Natural killer cell treated with Interleukin-12 subunit alpha and Interleukin-12 subunit beta and Interleukin-15 and Interleukin-18, amount 100 ng/mL, for 72 hours (primary cell): ENCODE results near the gene NCCRP1. TPM values are rescaled to one million over a fixed set of nuclear protein-coding genes. Genes with fewer than 3 reads are reported as not detected.

Experiments
- ATAC-seq, 2 donors: fragments of 150-1000 bp; cut with Tn5 transposase in 1 of 2; sonication (Bioruptor Pico), chemical (Tn5 transposase) in 1 of 2; 2 replicates each; pipeline ENCODE4 v1.10.0; 2021
- DNase-seq: peaks from one replicate; pipeline ENCODE4 v3.0.0; 2022; ENCODE audit warnings: low spot score
- H3K27ac Mint-ChIP-seq, 2 donors: 1 replicate in 1 of 2; 2 replicates in 1 of 2; pipeline ENCODE4 v1.8.0; 2022; ENCODE audit warnings: mixed read lengths in 2 of 2, mild to moderate bottlenecking in 1 of 2, moderate library complexity in 1 of 2
- H3K27me3 Mint-ChIP-seq, 2 donors: 1 replicate in 1 of 2; 2 replicates in 1 of 2; pipeline ENCODE4 v1.8.0; 2022; ENCODE audit warnings: mixed read lengths in 2 of 2
- H3K36me3 Mint-ChIP-seq: one replicate; pipeline ENCODE4 v1.8.0; 2022; ENCODE audit warnings: mixed read lengths
- H3K4me1 Mint-ChIP-seq, 2 donors: 1 replicate in 1 of 2; 2 replicates in 1 of 2; pipeline ENCODE4 v1.8.0; 2022; ENCODE audit warnings: low read depth in 2 of 2, mixed read lengths in 2 of 2, mild to moderate bottlenecking in 1 of 2
- H3K4me3 Mint-ChIP-seq: one replicate; pipeline ENCODE4 v1.8.0; 2022; ENCODE audit warnings: mixed read lengths
- H3K9me3 Mint-ChIP-seq: 2 replicates; pipeline ENCODE4 v1.8.0; 2022; ENCODE audit warnings: mixed read lengths
- total RNA-seq, 2 donors: library from RNA; stranded (reverse); gene quantifications; one replicate each; pipeline ENCODE4 v1.2.3, GENCODE V29; 2022

The NCCRP1 gene, protein sequence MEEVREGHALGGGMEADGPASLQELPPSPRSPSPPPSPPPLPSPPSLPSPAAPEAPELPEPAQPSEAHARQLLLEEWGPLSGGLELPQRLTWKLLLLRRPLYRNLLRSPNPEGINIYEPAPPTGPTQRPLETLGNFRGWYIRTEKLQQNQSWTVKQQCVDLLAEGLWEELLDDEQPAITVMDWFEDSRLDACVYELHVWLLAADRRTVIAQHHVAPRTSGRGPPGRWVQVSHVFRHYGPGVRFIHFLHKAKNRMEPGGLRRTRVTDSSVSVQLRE
- total RNA-seq, result not detected

DNA sequence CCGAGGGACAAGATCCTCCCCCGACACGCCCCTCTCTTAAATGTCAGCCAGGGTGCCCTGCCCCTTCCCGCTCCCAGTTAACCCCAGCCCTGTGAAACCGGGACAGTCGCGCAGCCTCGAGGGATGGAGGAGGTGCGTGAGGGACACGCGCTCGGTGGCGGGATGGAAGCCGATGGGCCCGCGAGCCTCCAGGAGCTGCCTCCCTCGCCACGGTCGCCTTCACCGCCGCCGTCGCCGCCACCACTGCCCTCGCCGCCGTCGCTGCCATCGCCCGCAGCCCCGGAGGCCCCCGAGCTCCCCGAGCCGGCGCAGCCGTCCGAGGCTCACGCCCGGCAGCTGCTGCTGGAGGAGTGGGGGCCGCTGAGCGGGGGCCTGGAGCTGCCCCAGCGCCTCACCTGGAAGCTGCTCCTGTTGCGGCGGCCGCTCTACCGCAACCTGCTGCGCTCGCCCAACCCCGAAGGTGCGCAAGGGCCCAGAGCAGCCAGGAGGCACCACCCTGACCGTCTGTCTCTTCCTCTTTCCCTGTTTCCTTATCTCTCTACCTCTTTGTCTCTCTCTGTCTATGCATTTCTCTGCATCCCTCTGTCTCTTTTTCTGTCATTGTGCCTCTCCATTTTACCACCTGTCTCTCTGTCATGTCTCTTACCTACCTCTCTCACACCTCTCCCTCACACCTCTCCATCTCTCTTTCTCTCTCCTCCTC lies at the start of gene NCCRP1:
Gene NCCRP1, plus strand, starts transcription at position 105 of the 703 bp plus-strand sequence. Its CDS starts 19 bp downstream, at position 124.
- Mint-ChIP-seq H3K27ac (no peak within 1 kb of the TSS), H3K4me1 (peaks cover 7 to 10% of the 10 kb centered on the region in 2 donors), H3K9me3 (no peaks in the 10 kb centered on the region), H3K36me3 (peaks cover 6% of the 10 kb centered on the region), H3K4me3 (peak within 1 kb of the TSS; percentile 63), H3K27me3 (peaks cover 42 to 50% of the 10 kb centered on the region in 2 donors)
- DNase-seq, result no peak
- ATAC-seq, result no peak

DNA sequence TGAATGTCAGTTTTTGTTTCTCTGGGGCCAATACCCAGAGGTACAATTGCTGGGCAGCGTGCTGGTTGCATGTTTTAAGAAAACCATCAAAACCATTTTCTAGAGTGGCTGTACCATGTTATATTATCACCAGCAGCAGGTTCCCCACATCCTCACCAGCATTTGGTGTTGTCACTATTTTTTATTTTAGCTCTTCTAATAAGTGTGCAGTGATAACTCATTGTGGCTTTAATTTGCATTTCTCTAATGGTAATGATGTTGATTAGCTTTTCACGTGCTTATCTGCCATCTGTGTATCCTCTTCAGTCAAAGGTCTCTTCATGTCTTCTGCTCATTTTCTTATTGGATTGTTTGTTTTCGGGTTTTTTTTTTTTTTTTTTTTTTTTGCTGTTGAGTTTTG lies 49.3 kb upstream of the NCCRP1 start:
- no peaks in the 10 kb centered on the region for H3K36me3 Mint-ChIP-seq
- no peaks in the 10 kb centered on the region for H3K27me3 Mint-ChIP-seq
- DNase-seq, result no peak
- no peaks in the 10 kb centered on the region for H3K9me3 Mint-ChIP-seq
- peaks cover 37 to 55% of the 10 kb centered on the region in 2 donors for H3K4me1 Mint-ChIP-seq
- H3K4me3 Mint-ChIP-seq, result no peak overlapping the region
- ATAC-seq, result no peak
- H3K27ac Mint-ChIP-seq, result no peak overlapping the region

DNA sequence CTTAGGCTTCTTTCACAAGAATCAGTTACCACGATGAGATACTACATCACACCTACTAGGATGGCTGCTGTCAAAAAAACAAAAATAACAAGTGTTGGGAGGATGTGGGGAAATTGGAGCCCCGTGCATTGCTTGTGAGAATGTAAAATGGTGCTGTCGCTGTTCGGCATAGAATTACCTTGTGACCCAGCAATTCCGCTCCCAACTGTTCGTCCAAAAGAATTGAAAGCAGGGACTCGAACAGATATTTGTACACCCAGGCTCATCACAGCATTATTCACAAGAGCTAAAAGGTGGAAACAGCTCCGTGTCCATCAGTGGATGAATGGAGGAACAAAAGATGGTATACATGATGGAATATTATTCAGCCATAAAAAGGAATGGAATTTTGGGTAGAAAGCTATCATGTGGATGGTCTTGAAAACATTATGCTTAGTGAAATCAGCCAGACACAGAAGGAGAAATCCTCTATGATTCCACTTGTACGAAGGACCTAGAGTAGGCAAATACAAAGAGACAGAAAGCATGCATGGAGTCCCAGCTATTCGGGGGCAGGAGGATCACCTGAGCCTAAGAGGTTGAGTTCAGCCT lies 47.7 kb upstream of the NCCRP1 start:
- Mint-ChIP-seq H3K9me3 (no peaks in the 10 kb centered on the region), H3K27ac (no peak overlapping the region), H3K27me3 (no peaks in the 10 kb centered on the region), H3K36me3 (no peaks in the 10 kb centered on the region), H3K4me1 (peaks cover 33 to 52% of the 10 kb centered on the region in 2 donors), H3K4me3 (no peak overlapping the region)
- no peak for DNase-seq
- no peak for ATAC-seq

DNA sequence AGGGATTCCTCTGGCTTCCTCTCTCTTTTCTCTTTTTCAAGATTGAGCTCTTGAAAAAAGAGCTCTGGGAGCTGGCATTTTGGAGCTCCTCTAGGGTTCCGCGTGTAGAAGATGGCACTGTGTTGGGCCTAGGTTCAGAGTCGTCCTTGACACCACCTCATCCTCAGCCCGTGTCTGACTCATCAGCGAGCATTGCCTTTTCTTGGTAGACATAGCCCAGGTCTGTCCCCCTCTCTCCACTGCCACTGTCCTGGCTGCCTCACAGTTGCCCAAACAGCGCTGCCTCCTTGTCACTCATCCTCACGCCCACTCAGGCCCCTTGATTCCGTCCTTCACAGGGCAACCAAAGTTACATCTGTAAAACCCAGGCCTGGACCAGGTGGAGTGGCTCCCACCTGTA lies 46.5 kb upstream of the NCCRP1 start:
- H3K9me3 Mint-ChIP-seq, result no peaks in the 10 kb centered on the region
- ATAC-seq (no peak), DNase-seq (no peak)
- no peak overlapping the region for H3K27ac Mint-ChIP-seq
- H3K27me3 Mint-ChIP-seq, result no peaks in the 10 kb centered on the region
- peaks cover 24 to 44% of the 10 kb centered on the region in 2 donors for H3K4me1 Mint-ChIP-seq
- H3K4me3 Mint-ChIP-seq, result no peak overlapping the region
- no peaks in the 10 kb centered on the region for H3K36me3 Mint-ChIP-seq

DNA sequence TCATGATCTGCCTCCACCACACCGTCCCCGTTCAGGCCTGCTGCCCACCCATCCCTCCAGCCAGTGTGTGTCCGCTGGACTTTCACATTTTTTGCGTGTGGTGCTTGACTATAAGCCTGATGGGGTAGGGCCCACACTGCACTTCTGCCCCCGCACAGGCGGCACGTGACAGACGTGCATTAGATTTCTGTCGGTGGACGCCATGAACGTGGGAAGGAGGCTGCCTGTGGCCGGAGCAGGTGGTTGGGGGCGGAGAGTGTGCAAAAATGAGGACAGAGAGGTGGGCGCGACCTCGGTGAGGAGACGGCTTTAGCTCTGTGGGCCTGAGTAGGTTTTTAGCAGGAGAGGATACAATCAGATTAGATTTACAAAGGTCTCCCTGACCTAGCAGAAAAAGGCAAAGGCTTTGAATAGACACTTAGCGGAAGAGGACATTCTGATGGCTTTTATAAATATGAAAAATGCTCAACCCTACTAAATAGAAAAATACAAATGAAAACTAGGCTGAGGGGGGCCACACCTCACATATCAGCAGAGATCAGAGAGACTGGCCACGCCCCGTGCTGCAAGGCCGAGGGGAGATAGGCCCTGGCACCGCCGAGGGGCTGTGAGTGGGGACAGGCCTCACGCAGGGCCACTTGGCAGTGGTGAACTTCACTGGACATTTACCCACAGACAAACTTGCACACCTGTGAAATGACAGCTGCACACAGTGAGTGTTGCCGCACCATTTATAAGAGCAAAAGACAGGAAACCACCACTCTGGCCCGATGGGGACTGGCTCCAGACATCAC lies 45.8 kb upstream of the NCCRP1 start:
- DNase-seq (no peak), ATAC-seq (peak in 1 of 2 donors; percentile 36)
- peaks cover 20 to 44% of the 10 kb centered on the region in 2 donors for H3K4me1 Mint-ChIP-seq
- peak overlapping the region in 1 of 2 donors; percentile 71 for H3K27ac Mint-ChIP-seq
- H3K4me3 Mint-ChIP-seq, result no peak overlapping the region
- no peaks in the 10 kb centered on the region for H3K27me3 Mint-ChIP-seq
- H3K9me3 Mint-ChIP-seq, result no peaks in the 10 kb centered on the region
- no peaks in the 10 kb centered on the region for H3K36me3 Mint-ChIP-seq

DNA sequence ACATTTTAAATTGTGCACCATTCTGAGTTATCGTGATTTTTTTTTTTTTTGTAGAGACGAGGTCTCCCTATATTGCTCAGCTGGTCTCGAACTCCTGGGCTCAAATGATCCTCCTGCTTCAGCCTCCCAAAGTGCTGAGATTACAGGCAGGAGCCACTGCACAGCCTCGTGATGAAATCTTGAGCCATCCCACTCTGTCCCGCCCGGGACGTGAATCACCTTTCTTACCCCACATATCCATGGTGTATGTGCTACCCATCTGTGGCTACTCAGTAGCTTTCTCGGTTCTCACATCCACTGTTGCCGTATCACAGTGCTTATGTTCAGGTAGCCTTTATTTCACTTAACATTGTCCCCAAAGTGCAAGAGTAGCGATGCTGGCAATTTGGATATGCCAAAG lies 44.7 kb upstream of the NCCRP1 start:
- no peak overlapping the region for H3K4me3 Mint-ChIP-seq
- H3K36me3 Mint-ChIP-seq, result no peaks in the 10 kb centered on the region
- DNase-seq (no peak), ATAC-seq (no peak)
- no peaks in the 10 kb centered on the region for H3K27me3 Mint-ChIP-seq
- no peaks in the 10 kb centered on the region for H3K9me3 Mint-ChIP-seq
- H3K27ac Mint-ChIP-seq, result no peak overlapping the region
- H3K4me1 Mint-ChIP-seq, result peaks cover 20 to 41% of the 10 kb centered on the region in 2 donors

DNA sequence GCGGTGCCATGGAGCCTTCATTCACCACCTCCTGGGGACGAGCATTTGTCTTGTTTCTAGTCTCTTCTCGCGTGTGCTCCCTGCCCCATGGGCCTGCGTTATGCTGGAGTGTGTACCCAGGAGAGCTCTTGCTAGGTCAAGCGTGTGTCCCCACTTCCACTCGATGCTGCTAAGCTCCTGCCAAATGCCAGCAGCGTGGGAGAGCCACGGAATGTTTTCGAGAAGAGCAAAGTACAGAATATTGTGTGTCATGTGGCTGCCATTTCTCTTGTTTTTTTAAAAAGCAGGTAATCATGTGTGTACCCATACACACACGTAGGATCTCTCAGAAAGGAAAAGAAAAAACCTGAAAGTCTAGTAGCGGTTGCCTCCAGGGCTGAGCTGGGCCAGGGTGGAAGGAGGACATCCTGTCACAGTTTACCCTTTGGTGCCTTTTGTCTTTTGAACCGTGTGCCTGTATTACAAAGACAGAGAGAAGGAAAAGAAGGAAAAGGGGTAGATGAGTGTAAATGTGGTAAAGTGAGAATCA lies 42.6 kb upstream of the NCCRP1 start:
- Mint-ChIP-seq H3K4me1 (peaks cover 22 to 43% of the 10 kb centered on the region in 2 donors), H3K36me3 (no peaks in the 10 kb centered on the region), H3K27me3 (no peaks in the 10 kb centered on the region), H3K27ac (no peak overlapping the region), H3K4me3 (no peak overlapping the region), H3K9me3 (no peaks in the 10 kb centered on the region)
- DNase-seq (no peak), ATAC-seq (no peak)

DNA sequence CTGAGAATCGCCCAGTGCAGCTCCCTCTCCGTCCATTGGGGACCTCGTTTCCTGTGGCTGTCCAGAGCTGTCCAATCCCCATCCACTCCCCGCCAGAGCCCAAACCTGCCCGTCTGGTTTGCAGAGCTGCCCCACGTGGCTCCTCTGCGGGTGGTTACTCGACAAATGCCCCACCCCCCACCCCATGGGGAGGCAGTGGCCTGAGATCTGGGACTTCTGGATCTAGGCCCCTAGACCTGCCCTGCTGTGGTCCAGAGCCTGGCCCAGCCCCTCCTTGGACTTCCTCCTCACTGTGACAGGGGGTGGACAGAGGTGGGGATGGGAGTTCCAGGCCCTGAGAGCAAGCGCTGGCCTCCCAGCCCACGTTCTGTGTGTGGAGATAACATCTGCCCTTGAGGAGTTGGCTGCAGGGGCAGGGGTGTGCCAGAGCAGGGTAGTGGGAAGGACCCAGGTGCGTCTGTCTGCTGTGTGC lies 42.1 kb upstream of the NCCRP1 start:
- no peak overlapping the region for H3K27ac Mint-ChIP-seq
- no peak for ATAC-seq
- no peaks in the 10 kb centered on the region for H3K36me3 Mint-ChIP-seq
- no peaks in the 10 kb centered on the region for H3K9me3 Mint-ChIP-seq
- no peaks in the 10 kb centered on the region for H3K27me3 Mint-ChIP-seq
- no peak overlapping the region for H3K4me3 Mint-ChIP-seq
- DNase-seq, result no peak
- H3K4me1 Mint-ChIP-seq, result peaks cover 22 to 42% of the 10 kb centered on the region in 2 donors

DNA sequence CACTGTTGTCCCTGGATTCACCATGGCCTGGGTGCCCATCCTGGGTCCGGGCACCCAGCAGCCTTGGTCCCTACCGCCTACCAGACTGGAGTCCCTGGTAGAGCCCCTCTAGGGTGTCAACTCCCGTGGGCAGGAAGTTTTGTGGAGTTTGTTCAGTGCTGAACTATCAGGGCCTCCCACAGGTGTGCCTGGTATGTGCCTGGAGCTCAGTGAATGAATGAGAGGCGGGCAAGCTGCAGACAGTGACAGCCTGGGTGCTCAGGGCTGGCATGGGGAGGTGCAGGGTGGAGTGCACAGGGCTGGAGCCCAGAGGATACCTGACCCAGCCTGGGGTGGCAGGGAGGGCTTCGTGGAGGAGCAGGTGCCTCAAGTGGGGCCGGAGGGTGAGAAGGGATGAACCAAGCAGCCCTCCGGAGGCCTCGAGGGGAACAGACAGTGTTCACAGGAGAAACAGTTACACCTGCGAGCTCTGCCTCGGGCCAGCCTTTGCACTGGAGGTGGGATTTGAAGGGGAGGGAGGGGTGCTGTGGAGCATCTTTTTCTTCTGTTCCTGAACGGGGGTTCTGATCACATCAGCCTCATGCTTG lies 41.6 kb upstream of the NCCRP1 start:
- ATAC-seq (no peak), DNase-seq (no peak)
- no peaks in the 10 kb centered on the region for H3K36me3 Mint-ChIP-seq
- no peaks in the 10 kb centered on the region for H3K27me3 Mint-ChIP-seq
- H3K9me3 Mint-ChIP-seq, result no peaks in the 10 kb centered on the region
- H3K27ac Mint-ChIP-seq, result no peak overlapping the region
- peaks cover 24 to 43% of the 10 kb centered on the region in 2 donors for H3K4me1 Mint-ChIP-seq
- H3K4me3 Mint-ChIP-seq, result no peak overlapping the region

DNA sequence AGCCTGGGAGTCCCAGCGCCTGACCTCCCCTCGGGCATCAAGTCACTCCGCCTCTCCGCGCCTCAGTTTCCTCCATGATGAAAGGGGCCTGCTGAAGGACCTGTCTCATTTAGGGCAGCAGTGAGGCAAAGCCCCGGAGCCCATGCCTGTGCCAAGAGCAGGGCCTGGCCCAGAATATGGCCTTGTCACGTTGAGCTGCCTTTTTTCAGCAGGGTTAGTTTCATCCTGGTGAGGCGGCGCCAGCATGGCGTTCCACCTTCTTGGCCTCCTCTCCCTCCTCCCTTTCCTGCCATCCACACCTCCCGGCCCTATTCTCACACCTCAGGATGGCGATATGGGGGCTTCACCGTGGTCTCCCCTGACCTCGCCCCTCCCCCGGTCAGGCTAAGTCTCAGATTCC lies 41.0 kb upstream of the NCCRP1 start:
- H3K4me1 Mint-ChIP-seq, result peaks cover 27 to 47% of the 10 kb centered on the region in 2 donors

DNA sequence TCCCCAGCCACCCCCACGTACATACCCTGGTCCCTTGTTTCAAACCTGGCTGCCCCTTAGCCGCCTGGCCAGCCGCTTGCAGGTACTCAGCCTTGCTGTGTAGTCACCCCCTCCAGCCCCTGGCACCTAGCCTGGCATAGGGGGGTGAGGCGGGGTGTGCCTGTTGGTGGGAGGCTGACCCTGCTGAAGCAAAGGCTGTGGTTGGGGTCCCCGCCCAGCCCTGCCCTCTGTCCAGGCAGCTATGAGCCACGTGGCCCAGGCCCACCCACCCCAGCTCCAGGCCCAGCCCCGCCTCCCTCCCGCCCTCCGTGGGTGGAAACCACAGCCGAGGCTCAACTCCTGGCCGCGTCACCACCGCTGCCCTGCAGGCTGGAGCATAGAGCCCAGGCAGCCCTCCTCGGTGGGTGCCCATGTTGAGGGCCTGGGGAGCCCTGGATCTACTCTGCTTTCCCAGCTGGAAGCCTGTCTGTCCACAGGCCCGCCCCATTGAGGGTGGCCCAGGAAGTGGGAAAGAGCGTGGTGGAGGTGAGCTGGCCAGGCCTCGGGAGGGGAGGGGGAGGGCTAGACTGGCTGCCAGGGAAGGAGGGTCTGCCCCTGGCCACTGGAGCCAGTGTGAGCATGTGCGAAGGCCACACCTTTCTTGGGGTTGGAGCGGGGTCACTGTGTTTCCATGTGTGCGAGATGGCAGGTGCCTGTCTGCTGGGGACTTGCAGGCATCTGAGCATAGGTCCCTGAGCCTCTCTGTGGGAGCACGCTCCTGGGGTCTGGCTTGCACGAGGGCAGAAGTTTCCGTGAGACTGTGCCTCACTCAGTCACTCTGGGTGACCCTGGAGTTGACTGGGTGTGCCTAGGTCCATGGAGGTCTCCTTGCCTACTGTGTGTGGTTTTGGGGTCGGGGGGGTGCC lies 40.2 kb upstream of the NCCRP1 start:
- no peaks in the 10 kb centered on the region for H3K36me3 Mint-ChIP-seq
- no peaks in the 10 kb centered on the region for H3K9me3 Mint-ChIP-seq
- peaks cover 21 to 41% of the 10 kb centered on the region in 2 donors for H3K4me1 Mint-ChIP-seq
- H3K4me3 Mint-ChIP-seq, result no peak overlapping the region
- H3K27me3 Mint-ChIP-seq, result no peaks in the 10 kb centered on the region
- ATAC-seq (no peak), DNase-seq (no peak)
- peak overlapping the region in 1 of 2 donors; percentile 45 for H3K27ac Mint-ChIP-seq

More for the DNA sequence above, 41.0 kb upstream of the NCCRP1 start:
- no peak overlapping the region for H3K4me3 Mint-ChIP-seq
- H3K27me3 Mint-ChIP-seq, result no peaks in the 10 kb centered on the region
- no peaks in the 10 kb centered on the region for H3K36me3 Mint-ChIP-seq
- no peak overlapping the region for H3K27ac Mint-ChIP-seq
- DNase-seq (no peak), ATAC-seq (no peak)
- H3K9me3 Mint-ChIP-seq, result no peaks in the 10 kb centered on the region

DNA sequence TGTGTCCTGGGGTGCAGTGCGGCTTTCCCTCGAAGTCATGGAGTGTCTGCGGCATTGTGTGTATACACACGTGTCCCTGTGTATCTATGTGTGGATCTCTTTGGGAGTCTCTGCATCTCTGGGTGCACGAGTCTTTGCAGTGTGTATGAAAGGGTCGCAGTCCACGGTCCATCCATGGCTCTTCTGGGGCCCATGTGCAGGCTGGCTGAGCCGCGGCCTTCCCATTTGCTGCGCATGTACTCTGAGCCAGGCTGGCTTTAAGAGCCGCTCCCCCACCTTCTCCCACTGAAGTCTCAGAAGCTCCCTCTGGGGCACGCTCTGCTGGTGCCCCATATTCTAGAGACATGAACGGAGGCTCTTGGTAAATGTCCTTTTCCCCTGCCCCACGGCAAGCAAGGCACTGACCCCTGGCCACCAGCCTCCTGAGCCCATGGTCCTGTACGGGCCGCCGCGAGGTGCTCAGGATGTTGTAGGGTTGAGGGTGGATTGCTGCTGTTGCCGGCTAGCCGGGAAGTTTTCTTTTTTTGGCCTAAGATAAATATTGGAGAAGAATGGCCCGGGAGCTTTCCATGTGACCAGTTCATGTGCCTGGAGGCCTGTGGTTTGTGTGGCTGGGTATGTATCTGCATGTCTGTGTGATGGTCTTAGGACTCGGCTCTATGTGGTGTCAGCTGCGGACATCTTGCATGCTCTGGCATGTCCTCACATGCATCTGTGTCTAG lies 39.3 kb upstream of the NCCRP1 start:
- Mint-ChIP-seq H3K4me1 (peaks cover 22 to 38% of the 10 kb centered on the region in 2 donors), H3K27me3 (no peaks in the 10 kb centered on the region), H3K4me3 (no peak overlapping the region), H3K36me3 (no peaks in the 10 kb centered on the region), H3K27ac (peak overlapping the region in 1 of 2 donors; percentile 45), H3K9me3 (no peaks in the 10 kb centered on the region)
- no peak for ATAC-seq
- DNase-seq, result no peak
